Measurements from ENCODE around the gene RBMS1.
A peak's percentile ranks its signal among the peaks of the same experiment; 100 is the strongest.

GRCh38 chr2:160300203-160300602 lies 193.4 kb downstream of the RBMS1 start:
- TF ChIP-seq CBX5 (CRISPR knock-in tag; IDR thresholded peaks at IDR 0.05; ENCODE audit: borderline replicate concordance) (no peak), CEBPB (IDR thresholded peaks at IDR 0.05; ENCODE audit: borderline replicate concordance, low read depth, low read length) (peak; percentile 19; the same call in 1 of the 2 replicates)

Measured in HepG2 (cell line).